Central memory CD8-positive, alpha-beta T cell (primary cell): Measurements from ENCODE around the gene MAGEB4.

ENCODE experiments used
- ATAC-seq: fragments of 150-1000 bp; cut with Tn5 transposase; replicated peaks from 2 replicates; pipeline ENCODE4 v1.10.0; 2022; ENCODE audit warnings: mild to moderate bottlenecking, moderate FRiP score, moderate number of reproducible peaks; ENCODE audit not compliant: poor library complexity, severe bottlenecking; ENCODE audit errors: extremely low read depth
- DNase-seq, 2 donors: peaks; one replicate each; pipeline ENCODE4 v3.0.0; 2021; ENCODE audit warnings: low spot score in 2 of 2
- H3K27ac Mint-ChIP-seq: one replicate; pipeline ENCODE4 v1.8.0; 2022; ENCODE audit warnings: low read depth, mild to moderate bottlenecking, moderate library complexity, mixed read lengths
- H3K27me3 Mint-ChIP-seq: one replicate; pipeline ENCODE4 v1.8.0; 2022; ENCODE audit warnings: mixed read lengths
- H3K36me3 Mint-ChIP-seq: one replicate; pipeline ENCODE4 v1.8.0; 2022; ENCODE audit warnings: mild to moderate bottlenecking, moderate library complexity, mixed read lengths; ENCODE audit not compliant: insufficient read depth
- H3K4me1 Mint-ChIP-seq: one replicate; pipeline ENCODE4 v1.8.0; 2022; ENCODE audit warnings: mixed read lengths
- H3K4me3 Mint-ChIP-seq: one replicate; pipeline ENCODE4 v1.8.0; 2022; ENCODE audit warnings: mild to moderate bottlenecking, moderate library complexity, mixed read lengths
- H3K9me3 Mint-ChIP-seq: one replicate; pipeline ENCODE4 v1.8.0; 2022; ENCODE audit warnings: mixed read lengths

The MAGEB4 gene

GRCh38 chrX:30253257-30253656 lies 11.5 kb downstream of the MAGEB4 start:
- no peaks in the 10 kb centered on the region for H3K27me3 Mint-ChIP-seq
- no peak for ATAC-seq
- no peak for DNase-seq
- H3K36me3 Mint-ChIP-seq = no peaks in the 10 kb centered on the region
- no peaks in the 10 kb centered on the region for H3K4me1 Mint-ChIP-seq
- no peak overlapping the region for H3K4me3 Mint-ChIP-seq
- no peak overlapping the region for H3K27ac Mint-ChIP-seq
- H3K9me3 Mint-ChIP-seq = peaks cover 7% of the 10 kb centered on the region

GRCh38 chrX:30259927-30260326 lies 18.1 kb downstream of the MAGEB4 start:
- Mint-ChIP-seq H3K27ac (no peak overlapping the region), H3K27me3 (no peaks in the 10 kb centered on the region), H3K36me3 (no peaks in the 10 kb centered on the region), H3K4me1 (no peaks in the 10 kb centered on the region), H3K9me3 (peaks cover 3% of the 10 kb centered on the region), H3K4me3 (no peak overlapping the region)
- ATAC-seq = no peak
- DNase-seq = no peak

GRCh38 chrX:30261012-30261411 lies 19.2 kb downstream of the MAGEB4 start:
- Mint-ChIP-seq H3K36me3 (no peaks in the 10 kb centered on the region), H3K27me3 (no peaks in the 10 kb centered on the region), H3K9me3 (peaks cover 8% of the 10 kb centered on the region), H3K4me1 (no peaks in the 10 kb centered on the region), H3K27ac (no peak overlapping the region), H3K4me3 (no peak overlapping the region)
- no peak for DNase-seq
- no peak for ATAC-seq

GRCh38 chrX:30262763-30263162 lies 21.0 kb downstream of the MAGEB4 start:
- DNase-seq = no peak
- no peak for ATAC-seq
- Mint-ChIP-seq H3K4me1 (no peaks in the 10 kb centered on the region), H3K36me3 (no peaks in the 10 kb centered on the region), H3K27me3 (no peaks in the 10 kb centered on the region), H3K4me3 (no peak overlapping the region), H3K9me3 (peaks cover 5% of the 10 kb centered on the region), H3K27ac (no peak overlapping the region)

GRCh38 chrX:30270639-30271038 lies 28.8 kb downstream of the MAGEB4 start:
- Mint-ChIP-seq H3K9me3 (peaks cover 10% of the 10 kb centered on the region), H3K4me3 (no peak overlapping the region), H3K36me3 (peaks cover 1% of the 10 kb centered on the region), H3K27me3 (no peaks in the 10 kb centered on the region), H3K4me1 (no peaks in the 10 kb centered on the region), H3K27ac (no peak overlapping the region)
- no peak for ATAC-seq
- DNase-seq = no peak

GRCh38 chrX:30275498-30275897 lies 33.7 kb downstream of the MAGEB4 start:
- Mint-ChIP-seq H3K27ac (no peak overlapping the region), H3K9me3 (peaks cover 5% of the 10 kb centered on the region), H3K27me3 (no peaks in the 10 kb centered on the region), H3K4me1 (no peaks in the 10 kb centered on the region), H3K4me3 (no peak overlapping the region), H3K36me3 (peaks cover 1% of the 10 kb centered on the region)
- DNase-seq (no peak), ATAC-seq (no peak)

GRCh38 chrX:30278365-30278764 lies 36.6 kb downstream of the MAGEB4 start:
- Mint-ChIP-seq H3K27me3 (no peaks in the 10 kb centered on the region), H3K9me3 (peaks cover 5% of the 10 kb centered on the region), H3K4me1 (no peaks in the 10 kb centered on the region), H3K27ac (no peak overlapping the region), H3K4me3 (no peak overlapping the region), H3K36me3 (no peaks in the 10 kb centered on the region)
- DNase-seq (no peak), ATAC-seq (no peak)

GRCh38 chrX:30280428-30280827 lies 38.6 kb downstream of the MAGEB4 start:
- Mint-ChIP-seq H3K9me3 (no peaks in the 10 kb centered on the region), H3K27me3 (no peaks in the 10 kb centered on the region), H3K4me3 (no peak overlapping the region), H3K36me3 (no peaks in the 10 kb centered on the region), H3K4me1 (no peaks in the 10 kb centered on the region), H3K27ac (no peak overlapping the region)
- ATAC-seq = no peak
- no peak for DNase-seq

- DNase-seq (no peak), ATAC-seq (no peak)
- H3K4me3 Mint-ChIP-seq = no peak overlapping the region
- no peaks in the 10 kb centered on the region for H3K27me3 Mint-ChIP-seq
- no peak overlapping the region for H3K27ac Mint-ChIP-seq
- no peaks in the 10 kb centered on the region for H3K4me1 Mint-ChIP-seq
- H3K9me3 Mint-ChIP-seq = no peaks in the 10 kb centered on the region
- H3K36me3 Mint-ChIP-seq = no peaks in the 10 kb centered on the region
Observed at GRCh38 chrX:30282527-30282926, 40.7 kb downstream of the MAGEB4 start.

- Mint-ChIP-seq H3K9me3 (no peaks in the 10 kb centered on the region), H3K4me1 (no peaks in the 10 kb centered on the region), H3K36me3 (no peaks in the 10 kb centered on the region), H3K27me3 (no peaks in the 10 kb centered on the region), H3K27ac (no peak overlapping the region), H3K4me3 (no peak overlapping the region)
- ATAC-seq = no peak
- no peak for DNase-seq
Observed at GRCh38 chrX:30283456-30284200, 41.8 kb downstream of the MAGEB4 start.
